ENCODE data around the gene MAGI2. TPM values are rescaled to one million over a fixed set of nuclear protein-coding genes. Genes with fewer than 3 reads are reported as not detected.

The MAGI2 gene
- polyA plus RNA-seq, 3 donors: 0.03 to 0.11 TPM; not detected in 1

- H3K9ac ChIP-seq (ENCODE audit: insufficient read depth, low read length, poor library complexity, severe bottlenecking): no peak overlapping the region
- H3K36me3 ChIP-seq (replicated peaks in 1 of 2; ENCODE audit: control insufficient read depth in 1 of 2, insufficient read depth in 2 of 2, low read length in 2 of 2): no peaks in the 10 kb centered on the region
- H4K20me1 ChIP-seq (ENCODE audit: insufficient read depth, low read length): no peaks in the 10 kb centered on the region
- intact Hi-C loops (cut with micrococcal nuclease): no loop called here
- no peaks in the 10 kb centered on the region for H3K9me3 ChIP-seq (replicated peaks in 1 of 2; ENCODE audit: control insufficient read depth in 1 of 2, insufficient read depth in 1 of 2, low read length in 2 of 2)
- peaks cover under 1 to 7% (median 3%) of the 10 kb centered on the region in 3 donors for H3K27me3 Mint-ChIP-seq (ENCODE audit: low read depth in 3 of 3)
- no peak overlapping the region for H3K27ac ChIP-seq (ENCODE audit: low read depth in 1 of 2, low read length in 2 of 2)
- no peak overlapping the region for H3K4me3 Mint-ChIP-seq
- no peak overlapping the region for H3K4me2 ChIP-seq (replicated peaks; ENCODE audit: extremely low read depth, low read length, poor library complexity, severe bottlenecking)
- H3K9me3 Mint-ChIP-seq: peaks cover 0 to 2% (median 0%) of the 10 kb centered on the region in 7 donors
- H3K79me2 ChIP-seq (ENCODE audit: insufficient read depth, low read length): no peaks in the 10 kb centered on the region
- WGBS (ENCODE audit: insufficient coverage): no CpG with 5 or more reads among the region's 3 CpGs
- DNase-seq: no peak
- no peaks in the 10 kb centered on the region for H3K4me1 Mint-ChIP-seq
- H3K27ac Mint-ChIP-seq: no peak overlapping the region
- no peaks in the 10 kb centered on the region for H3K4me1 ChIP-seq (ENCODE audit: control insufficient read depth in 1 of 2, insufficient read depth in 2 of 2, low read length in 2 of 2)
- no peak for TF ChIP-seq CTCF (IDR thresholded peaks at IDR 0.05)
- H3K36me3 Mint-ChIP-seq: no peaks in the 10 kb centered on the region
- no peaks in the 10 kb centered on the region for H3K27me3 ChIP-seq (ENCODE audit: control insufficient read depth in 2 of 2, insufficient read depth in 2 of 2, low read length in 2 of 2)
- H2AFZ ChIP-seq (ENCODE audit: insufficient read depth, low read depth, low read length, poor library complexity, severe bottlenecking): no peak overlapping the region
- H3K4me3 ChIP-seq (replicated peaks in 1 of 3; ENCODE audit: low read depth in 2 of 3, low read length in 3 of 3): no peak overlapping the region
Observed at GRCh38 chr7:78062214-78062613, 1391.3 kb downstream of the MAGI2 start.

- TF ChIP-seq CTCF (IDR thresholded peaks at IDR 0.05): no peak
- Histone ChIP-seq H2AFZ (ENCODE audit: insufficient read depth, low read depth, low read length, poor library complexity, severe bottlenecking) (no peak overlapping the region), H3K27me3 (ENCODE audit: control insufficient read depth in 2 of 2, insufficient read depth in 2 of 2, low read length in 2 of 2) (no peaks in the 10 kb centered on the region), H3K36me3 (replicated peaks in 1 of 2; ENCODE audit: control insufficient read depth in 1 of 2, insufficient read depth in 2 of 2, low read length in 2 of 2) (no peaks in the 10 kb centered on the region), H3K27ac (ENCODE audit: low read depth in 1 of 2, low read length in 2 of 2) (no peak overlapping the region), H3K4me3 (replicated peaks in 1 of 3; ENCODE audit: low read depth in 2 of 3, low read length in 3 of 3) (no peak overlapping the region), H3K4me2 (replicated peaks; ENCODE audit: extremely low read depth, low read length, poor library complexity, severe bottlenecking) (no peak overlapping the region), H3K9ac (ENCODE audit: insufficient read depth, low read length, poor library complexity, severe bottlenecking) (no peak overlapping the region), H3K9me3 (replicated peaks in 1 of 2; ENCODE audit: control insufficient read depth in 1 of 2, insufficient read depth in 1 of 2, low read length in 2 of 2) (no peaks in the 10 kb centered on the region), H3K79me2 (ENCODE audit: insufficient read depth, low read length) (no peaks in the 10 kb centered on the region), H3K4me1 (ENCODE audit: control insufficient read depth in 1 of 2, insufficient read depth in 2 of 2, low read length in 2 of 2) (no peaks in the 10 kb centered on the region), H4K20me1 (ENCODE audit: insufficient read depth, low read length) (no peaks in the 10 kb centered on the region)
- Mint-ChIP-seq H3K27ac (no peak overlapping the region), H3K4me1 (no peaks in the 10 kb centered on the region), H3K9me3 (peaks cover 0 to 5% (median 2%) of the 10 kb centered on the region in 7 donors), H3K27me3 (ENCODE audit: low read depth in 3 of 3) (peaks cover 3 to 7% (median 5%) of the 10 kb centered on the region in 3 donors), H3K36me3 (no peaks in the 10 kb centered on the region), H3K4me3 (no peak overlapping the region)
- no peak for DNase-seq
- intact Hi-C loops (cut with micrococcal nuclease): no loop called here
Observed at GRCh38 chr7:78057571-78057970, 1395.9 kb downstream of the MAGI2 start.

All from CD14-positive monocyte (primary cell).